ENCODE measurements around the gene DNAJC3.

Gene DNAJC3

GRCh38 chr13:95842898-95843297, 166.0 kb downstream of the DNAJC3 start:
- DNase-seq (ENCODE audit: low read depth) = no peak

All from stimulated activated CD8-positive, alpha-beta memory T cell treated with anti-CD3 and anti-CD28 coated beads, Interleukin-4, amount 100 ng/mL, for 24 hours (primary cell).